ENCODE data around the gene HS3ST2.

Gene HS3ST2

DNA sequence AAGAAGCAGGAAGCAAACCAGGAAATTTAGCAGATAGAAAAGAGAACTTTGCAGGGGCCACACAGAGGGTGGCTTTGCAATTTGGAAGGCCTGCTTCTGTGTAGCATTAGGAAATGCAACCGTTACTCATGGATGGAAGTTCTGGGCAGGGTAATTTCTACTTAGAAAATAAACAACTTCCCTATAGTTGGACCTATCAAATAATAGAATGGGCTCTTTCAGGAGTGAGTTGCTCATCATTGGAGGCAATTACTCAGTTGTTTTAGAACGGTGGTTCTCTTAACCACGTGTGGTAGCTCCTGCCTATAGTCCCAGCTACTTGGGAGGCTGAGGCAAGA is 25.8 kb upstream of the HS3ST2 start:
- no peak overlapping the region for H3K4me3 ChIP-seq (ENCODE audit: low read length)
- peak; percentile 8 for DNase-seq (ENCODE audit: low read depth)
- TF ChIP-seq, protein P1, sequence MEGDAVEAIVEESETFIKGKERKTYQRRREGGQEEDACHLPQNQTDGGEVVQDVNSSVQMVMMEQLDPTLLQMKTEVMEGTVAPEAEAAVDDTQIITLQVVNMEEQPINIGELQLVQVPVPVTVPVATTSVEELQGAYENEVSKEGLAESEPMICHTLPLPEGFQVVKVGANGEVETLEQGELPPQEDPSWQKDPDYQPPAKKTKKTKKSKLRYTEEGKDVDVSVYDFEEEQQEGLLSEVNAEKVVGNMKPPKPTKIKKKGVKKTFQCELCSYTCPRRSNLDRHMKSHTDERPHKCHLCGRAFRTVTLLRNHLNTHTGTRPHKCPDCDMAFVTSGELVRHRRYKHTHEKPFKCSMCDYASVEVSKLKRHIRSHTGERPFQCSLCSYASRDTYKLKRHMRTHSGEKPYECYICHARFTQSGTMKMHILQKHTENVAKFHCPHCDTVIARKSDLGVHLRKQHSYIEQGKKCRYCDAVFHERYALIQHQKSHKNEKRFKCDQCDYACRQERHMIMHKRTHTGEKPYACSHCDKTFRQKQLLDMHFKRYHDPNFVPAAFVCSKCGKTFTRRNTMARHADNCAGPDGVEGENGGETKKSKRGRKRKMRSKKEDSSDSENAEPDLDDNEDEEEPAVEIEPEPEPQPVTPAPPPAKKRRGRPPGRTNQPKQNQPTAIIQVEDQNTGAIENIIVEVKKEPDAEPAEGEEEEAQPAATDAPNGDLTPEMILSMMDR (IDR thresholded peaks at IDR 0.05; ENCODE audit: insufficient read depth, low read depth, low read length, missing control alignments), result no peak

DNA sequence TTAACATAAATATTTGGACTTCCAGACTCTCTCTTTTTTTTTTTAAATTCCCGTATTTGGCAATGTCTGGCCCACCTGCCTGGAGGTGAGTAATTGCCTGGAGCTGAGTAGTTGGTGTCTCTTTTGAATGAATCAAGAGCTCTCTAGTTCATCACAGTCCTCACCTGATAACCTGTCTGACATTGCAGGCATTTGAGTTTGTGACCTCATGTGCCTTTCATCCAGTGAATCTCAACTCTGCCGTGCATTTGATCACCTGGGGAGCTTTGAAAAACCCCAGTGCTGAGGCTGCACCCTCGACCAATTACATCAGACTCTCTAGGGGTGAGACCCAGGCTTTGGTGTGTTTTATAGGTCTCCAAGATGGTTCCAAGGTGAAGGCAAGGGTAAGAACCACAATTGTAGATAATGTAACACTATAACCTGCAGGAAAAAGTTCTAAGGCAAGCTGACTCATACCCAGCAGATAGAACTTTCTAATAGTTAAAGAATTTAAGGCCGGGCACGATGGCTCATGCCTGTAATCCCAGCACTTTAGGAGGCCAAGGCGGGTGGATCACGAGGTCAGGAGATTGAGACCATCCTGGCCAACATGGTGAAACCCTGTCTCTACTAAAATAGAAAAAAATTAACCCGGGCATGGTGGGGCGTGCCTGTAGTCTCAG is 24.5 kb upstream of the HS3ST2 start:
- TF ChIP-seq, protein P1 (IDR thresholded peaks at IDR 0.05; ENCODE audit: insufficient read depth, low read depth, low read length, missing control alignments), result no peak
- H3K4me3 ChIP-seq (ENCODE audit: low read length), result no peak overlapping the region
- DNase-seq (ENCODE audit: low read depth), result peak; percentile 73

DNA sequence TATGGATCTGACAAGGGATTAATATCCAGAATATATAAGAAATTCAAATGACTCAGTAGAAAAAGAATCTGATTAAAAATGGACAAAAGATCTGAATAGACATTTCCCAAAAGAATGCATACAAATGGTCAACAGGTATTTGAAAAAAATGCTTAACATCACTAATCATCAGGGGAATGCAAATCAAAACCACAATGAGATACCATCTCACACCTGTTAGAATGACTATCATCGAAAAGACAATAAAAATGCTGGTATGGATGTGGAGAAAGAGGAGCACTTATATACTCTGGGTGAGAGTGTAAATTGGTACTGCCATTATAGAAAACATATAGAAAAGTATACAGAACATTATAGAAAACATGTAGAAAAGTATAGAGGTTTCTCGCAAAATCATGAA is 16.4 kb upstream of the HS3ST2 start:
- no peak overlapping the region for H3K4me3 ChIP-seq (ENCODE audit: low read length)
- TF ChIP-seq, protein P1 (IDR thresholded peaks at IDR 0.05; ENCODE audit: insufficient read depth, low read depth, low read length, missing control alignments), result no peak
- DNase-seq (ENCODE audit: low read depth), result no peak

DNA sequence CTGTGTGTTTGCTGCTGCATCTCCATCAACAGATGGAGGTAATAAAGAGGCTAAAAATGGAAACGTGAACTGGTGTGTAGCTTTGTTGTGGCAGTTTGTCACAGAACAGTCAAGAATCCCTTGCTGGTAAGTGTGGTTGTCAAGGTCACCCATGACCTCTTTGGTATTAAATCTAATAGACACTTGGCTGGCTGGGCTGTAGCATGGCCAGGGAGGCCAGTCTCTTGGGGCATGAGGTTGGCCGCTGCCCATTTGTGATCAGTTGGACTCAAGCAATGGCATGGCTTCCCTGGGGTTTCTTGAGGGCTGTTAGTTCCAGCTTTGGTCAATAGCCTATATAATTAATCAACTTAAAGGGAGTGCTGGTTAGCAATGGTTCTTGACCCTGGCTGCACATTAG is 14.8 kb upstream of the HS3ST2 start:
- TF ChIP-seq, protein P1 (IDR thresholded peaks at IDR 0.05; ENCODE audit: insufficient read depth, low read depth, low read length, missing control alignments), result no peak
- DNase-seq (ENCODE audit: low read depth), result no peak
- H3K4me3 ChIP-seq (ENCODE audit: low read length), result no peak overlapping the region

DNA sequence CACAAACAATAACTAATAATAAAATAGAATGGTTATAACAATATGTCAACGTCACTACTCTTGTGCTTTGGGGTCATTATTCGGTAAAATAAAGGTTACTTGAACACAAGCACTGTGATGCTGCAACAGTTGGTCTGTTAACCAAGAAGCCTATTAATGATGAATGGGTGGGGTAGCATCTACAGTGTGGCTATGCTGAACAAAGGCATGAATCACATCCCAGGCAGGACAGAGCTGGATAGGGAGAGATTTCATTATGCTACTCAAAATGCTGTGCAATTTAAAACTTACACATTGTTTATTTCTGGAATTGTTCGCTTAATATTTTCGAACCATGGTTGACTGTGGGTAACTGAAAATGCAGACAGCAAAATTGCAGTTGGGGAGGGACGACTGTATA is 9.1 kb upstream of the HS3ST2 start:
- H3K4me3 ChIP-seq (ENCODE audit: low read length), result no peak overlapping the region
- TF ChIP-seq, protein P1 (IDR thresholded peaks at IDR 0.05; ENCODE audit: insufficient read depth, low read depth, low read length, missing control alignments), result no peak
- DNase-seq (ENCODE audit: low read depth), result peak; percentile 32

DNA sequence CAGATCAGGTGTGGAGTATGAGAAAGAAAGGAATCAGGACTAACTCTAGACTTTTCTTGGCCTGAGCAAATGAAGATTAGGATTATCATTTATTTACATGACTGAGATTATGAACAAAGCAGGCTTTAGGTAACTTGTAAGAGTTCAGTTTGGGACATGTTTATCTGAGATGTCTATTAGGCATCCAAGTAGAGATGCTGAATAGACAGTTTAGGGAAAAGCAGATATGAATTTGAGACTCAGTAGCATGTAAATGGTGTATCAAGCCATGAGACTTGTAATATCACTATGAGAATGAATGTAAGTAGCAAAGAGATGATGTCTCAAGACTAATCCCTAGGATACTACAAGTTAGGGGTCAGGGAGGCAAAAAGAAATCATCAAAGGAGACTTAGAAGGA is 8.6 kb upstream of the HS3ST2 start:
- no peak for DNase-seq (ENCODE audit: low read depth)
- H3K4me3 ChIP-seq (ENCODE audit: low read length), result no peak overlapping the region

DNA sequence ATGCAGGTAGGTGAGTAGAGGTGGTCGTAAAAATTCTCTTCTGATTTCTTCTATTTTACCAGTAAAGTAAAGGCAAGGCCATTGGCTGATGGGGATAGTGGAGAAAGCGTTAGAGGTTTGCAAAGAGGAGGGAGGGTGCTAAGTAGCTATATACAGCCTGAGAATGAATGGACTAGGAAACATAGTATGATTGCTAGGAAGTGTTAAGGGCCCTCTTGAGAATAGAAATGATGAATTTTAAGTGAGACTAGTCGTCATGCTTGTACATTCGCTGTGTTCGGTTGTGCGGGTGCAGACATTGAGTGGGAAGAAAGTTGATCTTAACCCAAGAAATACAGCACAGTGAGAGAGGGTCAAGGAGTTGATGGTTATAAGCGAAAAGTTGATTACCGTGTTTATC is 7.2 kb upstream of the HS3ST2 start:
- no peak overlapping the region for H3K4me3 ChIP-seq (ENCODE audit: low read length)
- DNase-seq (ENCODE audit: low read depth), result no peak
- TF ChIP-seq, protein P1 (IDR thresholded peaks at IDR 0.05; ENCODE audit: insufficient read depth, low read depth, low read length, missing control alignments), result no peak

More for the DNA sequence above, 8.6 kb upstream of the HS3ST2 start:
- TF ChIP-seq, protein P1 (IDR thresholded peaks at IDR 0.05; ENCODE audit: insufficient read depth, low read depth, low read length, missing control alignments), result no peak

Measured in epithelial cell of esophagus (primary cell).